ENCODE results near the gene TMEM164. TPM values are rescaled to one million over a fixed set of nuclear protein-coding genes. Genes with fewer than 3 reads are reported as not detected.

TMEM164 gene
- total RNA-seq, 1 donor from 2014 or later: 17.6 TPM

DNA sequence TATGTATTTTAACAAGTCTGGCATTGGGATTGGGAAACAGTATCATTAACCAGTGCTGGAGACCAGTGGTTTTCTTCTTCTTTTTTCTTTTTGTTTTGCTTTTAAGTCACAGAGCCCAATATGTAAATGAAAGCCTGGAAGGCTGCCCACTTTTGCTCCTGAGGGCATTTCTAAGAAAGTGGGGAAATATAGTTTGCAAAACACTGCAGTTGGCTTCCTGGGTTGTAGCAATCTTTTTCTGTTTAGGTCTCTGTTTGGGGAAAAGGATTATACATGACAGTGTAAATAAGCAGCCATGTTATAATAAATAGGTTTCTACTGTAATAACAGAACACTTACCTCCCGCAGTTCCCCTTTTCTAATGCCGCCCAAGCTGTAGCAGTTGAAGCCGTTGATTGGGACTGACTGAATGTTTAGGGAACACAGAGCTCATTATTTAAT, 105.5 kb downstream of the TMEM164 start:
- no peaks in the 10 kb centered on the region for H3K27me3 Mint-ChIP-seq (ENCODE audit: low read depth, unreplicated experiment)
- no peaks in the 10 kb centered on the region for H3K9me3 ChIP-seq (ENCODE audit: insufficient read depth, low read depth, low read length)
- H2AFZ ChIP-seq (ENCODE audit: low read depth, low read length): no peak overlapping the region
- no peaks in the 10 kb centered on the region for H3K79me2 ChIP-seq (ENCODE audit: insufficient read depth, low read length)
- H3K9me3 Mint-ChIP-seq (ENCODE audit: unreplicated experiment): no peaks in the 10 kb centered on the region
- H3K4me2 ChIP-seq (ENCODE audit: low read length): no peak overlapping the region
- no peak overlapping the region for H3K4me3 Mint-ChIP-seq (ENCODE audit: unreplicated experiment)
- H3K27ac ChIP-seq (ENCODE audit: low read depth, low read length): no peak overlapping the region
- no peaks in the 10 kb centered on the region for H4K20me1 ChIP-seq (ENCODE audit: insufficient read depth, low read length)
- no peaks in the 10 kb centered on the region for H3K27me3 ChIP-seq (ENCODE audit: insufficient read depth, low read length)
- DNase-seq (ENCODE audit: low read depth): no peak
- no peaks in the 10 kb centered on the region for H3K36me3 ChIP-seq (ENCODE audit: insufficient read depth, low read length)
- no peak overlapping the region for H3K9ac ChIP-seq (ENCODE audit: low read length)
- FAIRE-seq: peak; percentile 68
- H3K36me3 Mint-ChIP-seq (ENCODE audit: low read depth, unreplicated experiment): no peaks in the 10 kb centered on the region
- TF ChIP-seq EZH2 (IDR thresholded peaks at IDR 0.05; ENCODE audit: insufficient read depth, low read length): no peak
- TF ChIP-seq, protein P1, sequence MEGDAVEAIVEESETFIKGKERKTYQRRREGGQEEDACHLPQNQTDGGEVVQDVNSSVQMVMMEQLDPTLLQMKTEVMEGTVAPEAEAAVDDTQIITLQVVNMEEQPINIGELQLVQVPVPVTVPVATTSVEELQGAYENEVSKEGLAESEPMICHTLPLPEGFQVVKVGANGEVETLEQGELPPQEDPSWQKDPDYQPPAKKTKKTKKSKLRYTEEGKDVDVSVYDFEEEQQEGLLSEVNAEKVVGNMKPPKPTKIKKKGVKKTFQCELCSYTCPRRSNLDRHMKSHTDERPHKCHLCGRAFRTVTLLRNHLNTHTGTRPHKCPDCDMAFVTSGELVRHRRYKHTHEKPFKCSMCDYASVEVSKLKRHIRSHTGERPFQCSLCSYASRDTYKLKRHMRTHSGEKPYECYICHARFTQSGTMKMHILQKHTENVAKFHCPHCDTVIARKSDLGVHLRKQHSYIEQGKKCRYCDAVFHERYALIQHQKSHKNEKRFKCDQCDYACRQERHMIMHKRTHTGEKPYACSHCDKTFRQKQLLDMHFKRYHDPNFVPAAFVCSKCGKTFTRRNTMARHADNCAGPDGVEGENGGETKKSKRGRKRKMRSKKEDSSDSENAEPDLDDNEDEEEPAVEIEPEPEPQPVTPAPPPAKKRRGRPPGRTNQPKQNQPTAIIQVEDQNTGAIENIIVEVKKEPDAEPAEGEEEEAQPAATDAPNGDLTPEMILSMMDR (IDR thresholded peaks at IDR 0.05; ENCODE audit: insufficient read depth, low read depth, low read length): no peak
- no peak overlapping the region for H3K27ac Mint-ChIP-seq (ENCODE audit: unreplicated experiment)
- no peaks in the 10 kb centered on the region for H3K4me1 ChIP-seq (ENCODE audit: insufficient read depth, low read length)
- no peaks in the 10 kb centered on the region for H3K4me1 Mint-ChIP-seq (ENCODE audit: low read depth, unreplicated experiment)
- no peak overlapping the region for H3K4me3 ChIP-seq (ENCODE audit: insufficient read depth, low read depth, low read length)

DNA sequence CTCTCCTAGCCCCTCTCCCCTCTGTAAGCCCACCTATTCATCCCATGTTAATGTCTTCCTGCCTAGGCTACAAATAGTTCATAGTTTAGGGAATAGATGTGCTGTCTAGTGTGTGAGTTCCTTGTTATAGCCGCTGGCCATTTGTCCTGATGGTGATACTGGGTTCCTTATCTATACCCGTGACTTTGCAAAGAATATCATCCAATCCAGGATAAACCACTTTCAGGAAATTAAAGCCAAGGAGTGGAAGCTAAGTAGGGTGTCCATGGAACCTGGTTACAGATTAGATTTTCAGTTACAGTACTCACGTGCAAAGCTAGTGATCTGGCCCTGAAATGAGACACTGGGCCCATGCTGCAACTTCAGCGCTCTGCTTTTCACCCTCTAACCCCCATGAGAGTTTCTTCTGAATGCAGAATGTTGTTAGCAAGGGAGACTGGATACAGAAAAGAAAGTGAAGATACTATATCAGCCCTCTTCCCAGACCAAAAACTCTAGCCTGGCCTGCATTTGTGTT, 111.4 kb downstream of the TMEM164 start:
- Mint-ChIP-seq H3K9me3 (ENCODE audit: unreplicated experiment) (no peaks in the 10 kb centered on the region), H3K27ac (ENCODE audit: unreplicated experiment) (no peak overlapping the region)
- no peaks in the 10 kb centered on the region for H3K4me1 ChIP-seq (ENCODE audit: insufficient read depth, low read length)

More for the DNA sequence above, 111.4 kb downstream of the TMEM164 start:
- Mint-ChIP-seq H3K4me3 (ENCODE audit: unreplicated experiment) (no peak overlapping the region), H3K4me1 (ENCODE audit: low read depth, unreplicated experiment) (no peaks in the 10 kb centered on the region), H3K27me3 (ENCODE audit: low read depth, unreplicated experiment) (no peaks in the 10 kb centered on the region), H3K36me3 (ENCODE audit: low read depth, unreplicated experiment) (no peaks in the 10 kb centered on the region)
- H3K9ac ChIP-seq (ENCODE audit: low read length): no peak overlapping the region
- no peaks in the 10 kb centered on the region for H3K79me2 ChIP-seq (ENCODE audit: insufficient read depth, low read length)
- H3K36me3 ChIP-seq (ENCODE audit: insufficient read depth, low read length): no peaks in the 10 kb centered on the region
- H3K27me3 ChIP-seq (ENCODE audit: insufficient read depth, low read length): no peaks in the 10 kb centered on the region
- no peak overlapping the region for H3K4me2 ChIP-seq (ENCODE audit: low read length)
- no peak for TF ChIP-seq EZH2 (IDR thresholded peaks at IDR 0.05; ENCODE audit: insufficient read depth, low read length)
- TF ChIP-seq, protein P1 (IDR thresholded peaks at IDR 0.05; ENCODE audit: insufficient read depth, low read depth, low read length): no peak
- FAIRE-seq: no peak
- no peak overlapping the region for H3K4me3 ChIP-seq (ENCODE audit: insufficient read depth, low read depth, low read length)
- no peak overlapping the region for H3K27ac ChIP-seq (ENCODE audit: low read depth, low read length)
- no peaks in the 10 kb centered on the region for H4K20me1 ChIP-seq (ENCODE audit: insufficient read depth, low read length)
- H2AFZ ChIP-seq (ENCODE audit: low read depth, low read length): no peak overlapping the region
- H3K9me3 ChIP-seq (ENCODE audit: insufficient read depth, low read depth, low read length): no peaks in the 10 kb centered on the region
- DNase-seq (ENCODE audit: low read depth): no peak
